OCI-M2 (cell line): ENCODE results near the gene ZNF598.
"Not testable (repeated sequence)": the region's sequence is repeated elsewhere in the genome, so short reads cannot be mapped to it uniquely, and the experiment has no call there.

ENCODE experiments used
- DNase-seq: peaks from one replicate; lab custom pipeline; 2025; ENCODE audit not compliant: unreplicated experiment; lab: John Stamatoyannopoulos, UW

The ZNF598 gene

DNA sequence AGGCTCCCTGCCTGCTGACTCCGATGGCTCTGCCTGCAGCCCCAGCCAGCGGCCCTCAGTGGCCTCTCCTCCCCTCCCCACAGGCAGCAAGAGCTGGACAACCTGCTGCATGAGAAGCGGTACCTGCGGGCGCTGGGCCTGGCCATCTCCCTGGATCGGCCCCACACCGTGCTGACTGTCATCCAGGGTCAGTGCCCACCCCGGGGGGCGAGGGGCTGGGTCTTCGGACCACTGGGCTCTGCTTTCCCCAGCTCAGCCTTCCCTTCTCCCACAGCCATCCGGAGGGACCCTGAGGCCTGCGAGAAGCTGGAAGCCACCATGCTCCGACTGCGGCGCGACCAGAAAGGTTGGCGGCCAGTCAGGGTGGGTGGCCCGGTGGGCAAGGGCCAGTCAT lies 31.7 kb downstream of the ZNF598 start:
- no peak for DNase-seq

DNA sequence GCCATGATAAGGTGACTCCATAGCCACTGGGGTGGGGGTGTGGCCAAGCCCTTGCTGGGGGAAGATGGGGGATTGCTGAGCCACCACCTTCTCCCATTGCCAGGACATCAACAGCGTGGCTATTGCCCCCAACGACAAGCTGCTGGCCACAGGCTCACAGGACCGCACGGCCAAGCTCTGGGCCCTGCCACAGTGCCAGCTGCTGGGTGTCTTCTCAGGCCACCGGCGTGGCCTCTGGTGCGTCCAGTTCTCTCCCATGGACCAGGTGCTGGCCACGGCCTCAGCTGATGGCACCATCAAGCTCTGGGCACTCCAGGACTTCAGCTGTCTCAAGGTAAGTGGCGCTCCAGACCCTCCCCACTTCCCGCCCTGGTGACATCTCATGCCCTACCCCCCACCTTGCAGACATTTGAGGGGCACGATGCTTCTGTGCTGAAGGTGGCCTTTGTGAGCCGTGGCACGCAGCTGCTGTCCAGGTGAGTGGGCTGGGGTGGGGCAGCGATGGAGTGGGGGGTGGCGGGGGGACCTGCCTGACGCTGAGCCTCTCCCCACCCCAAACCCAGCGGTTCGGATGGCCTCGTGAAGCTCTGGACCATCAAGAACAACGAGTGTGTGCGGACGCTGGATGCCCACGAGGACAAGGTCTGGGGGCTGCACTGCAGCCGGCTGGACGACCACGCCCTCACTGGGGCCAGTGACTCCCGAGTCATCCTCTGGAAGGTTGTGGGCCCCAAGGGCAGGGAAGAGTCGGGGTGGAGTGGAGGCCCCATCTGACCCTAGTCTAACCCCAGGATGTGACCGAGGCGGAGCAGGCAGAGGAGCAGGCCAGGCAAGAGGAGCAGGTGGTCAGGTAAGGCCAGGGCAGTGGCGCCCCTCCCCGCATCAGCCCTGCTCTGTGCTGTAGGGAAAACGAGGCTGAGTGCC lies 32.4 kb downstream of the ZNF598 start:
- DNase-seq: no peak

DNA sequence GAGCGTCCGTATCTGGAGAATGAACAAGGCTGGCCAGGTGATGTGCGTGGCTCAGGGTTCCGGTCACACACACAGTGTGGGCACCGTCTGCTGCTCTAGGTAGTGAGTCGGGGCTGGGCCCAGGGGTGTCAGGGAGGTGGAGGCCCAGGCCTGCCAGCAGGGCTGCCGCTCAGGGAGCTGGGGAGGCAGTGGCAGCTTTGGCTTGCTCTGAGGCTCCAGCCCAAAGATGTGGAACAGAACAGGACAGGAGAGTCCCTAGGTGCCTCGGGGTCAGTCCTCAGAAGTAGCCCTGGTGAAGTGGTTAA lies 33.5 kb downstream of the ZNF598 start:
- no peak for DNase-seq

DNA sequence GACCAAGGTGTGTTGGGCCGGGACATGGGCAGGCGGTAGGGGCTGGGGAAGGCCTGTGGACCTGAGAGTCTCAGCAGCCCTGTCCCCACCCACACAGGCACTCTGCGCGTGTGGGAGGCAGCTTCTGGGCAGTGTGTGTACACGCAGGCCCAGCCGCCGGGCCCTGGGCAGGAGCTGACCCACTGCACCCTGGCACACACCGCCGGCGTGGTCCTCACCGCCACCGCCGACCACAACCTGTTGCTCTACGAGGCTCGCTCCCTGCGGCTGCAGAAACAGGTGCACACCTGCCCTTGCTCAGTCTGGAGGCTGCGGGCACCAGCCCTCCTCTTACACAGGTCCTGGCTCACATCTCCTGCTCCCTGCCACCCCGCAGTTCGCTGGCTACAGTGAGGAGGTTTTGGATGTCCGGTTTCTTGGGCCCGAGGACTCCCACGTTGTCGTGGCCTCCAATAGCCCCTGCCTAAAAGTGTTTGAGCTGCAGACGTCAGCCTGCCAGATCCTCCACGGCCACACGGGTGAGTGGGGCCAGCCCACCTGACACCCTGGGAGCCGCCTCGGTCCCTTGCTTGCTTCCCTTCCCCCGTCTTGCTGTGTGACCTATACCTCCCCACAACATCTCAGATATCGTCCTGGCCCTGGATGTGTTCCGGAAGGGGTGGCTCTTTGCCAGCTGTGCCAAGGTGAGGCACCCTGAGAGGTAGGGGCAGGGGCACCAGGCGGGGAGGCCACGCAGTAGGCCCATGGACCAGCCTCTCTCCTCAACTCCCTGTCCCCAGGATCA lies 34.0 kb downstream of the ZNF598 start:
- DNase-seq: no peak

DNA sequence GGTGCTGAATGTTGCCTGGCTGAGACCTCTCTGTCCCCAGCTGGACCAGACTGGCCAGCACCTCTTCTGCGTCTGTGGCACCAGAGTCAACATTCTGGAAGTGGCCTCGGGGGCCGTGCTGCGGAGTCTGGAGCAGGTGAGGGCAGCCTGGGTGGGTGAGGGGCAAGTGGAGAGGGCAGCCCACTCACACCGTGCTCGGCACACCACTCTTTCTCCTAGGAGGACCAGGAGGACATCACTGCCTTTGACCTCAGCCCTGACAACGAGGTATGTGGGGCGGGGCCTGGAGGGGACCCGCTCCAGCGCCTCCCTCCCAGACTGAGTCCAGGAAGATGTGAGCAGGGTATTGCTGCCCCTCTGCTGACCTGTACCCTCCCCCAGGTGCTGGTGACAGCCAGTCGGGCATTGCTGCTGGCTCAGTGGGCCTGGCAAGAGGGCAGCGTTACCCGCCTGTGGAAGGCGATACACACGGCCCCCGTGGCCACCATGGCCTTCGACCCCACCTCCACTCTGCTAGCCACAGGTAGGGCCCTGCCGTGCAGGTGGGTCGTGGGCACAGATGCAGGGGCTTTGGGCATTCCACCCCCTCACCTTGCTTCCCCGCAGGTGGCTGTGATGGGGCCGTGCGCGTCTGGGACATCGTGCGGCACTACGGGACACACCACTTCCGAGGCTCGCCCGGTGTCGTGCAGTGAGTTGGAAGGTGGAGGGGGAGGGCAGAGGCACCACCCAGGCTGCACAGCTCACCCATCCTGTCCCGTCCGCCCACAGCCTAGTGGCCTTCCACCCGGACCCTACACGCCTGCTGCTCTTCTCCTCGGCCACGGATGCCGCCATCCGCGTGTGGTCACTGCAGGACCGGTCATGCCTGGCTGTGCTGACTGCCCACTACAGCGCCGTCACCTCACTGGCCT lies 35.2 kb downstream of the ZNF598 start:
- no peak for DNase-seq

DNA sequence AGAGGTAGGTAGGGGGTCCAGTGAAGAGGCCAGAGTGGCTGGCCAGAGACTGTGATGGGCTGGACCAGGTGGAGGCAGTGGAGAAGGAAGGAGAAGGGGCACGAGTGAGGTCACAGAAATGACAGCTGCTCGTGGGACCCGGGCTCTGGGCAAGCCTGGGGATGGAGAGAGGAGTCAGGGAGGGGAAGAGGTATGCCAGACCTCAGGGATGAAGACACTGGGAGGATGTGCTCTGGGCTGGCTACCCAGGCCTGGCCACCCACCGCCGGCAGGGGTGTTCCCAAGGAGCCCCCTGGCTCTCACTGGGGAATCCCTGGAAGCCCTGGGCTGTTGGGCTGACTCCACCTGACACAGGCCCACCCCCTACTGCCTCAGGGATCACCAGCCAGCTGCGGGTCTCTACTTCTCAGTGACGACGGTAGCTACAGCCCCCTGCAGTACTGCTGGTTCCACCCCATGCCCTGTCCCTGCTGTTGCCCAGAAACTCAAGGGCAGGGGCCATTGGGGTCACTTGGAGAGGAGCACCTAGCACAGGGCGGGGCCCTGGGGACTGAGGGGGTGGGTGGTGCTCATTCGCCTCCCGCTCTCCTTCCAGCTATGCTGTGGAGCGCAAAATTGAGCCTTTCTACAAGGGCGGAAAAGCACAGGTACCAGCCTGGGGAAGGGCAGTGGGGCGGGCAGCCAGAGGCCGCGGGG lies 36.0 kb downstream of the ZNF598 start:
- DNase-seq: no peak

DNA sequence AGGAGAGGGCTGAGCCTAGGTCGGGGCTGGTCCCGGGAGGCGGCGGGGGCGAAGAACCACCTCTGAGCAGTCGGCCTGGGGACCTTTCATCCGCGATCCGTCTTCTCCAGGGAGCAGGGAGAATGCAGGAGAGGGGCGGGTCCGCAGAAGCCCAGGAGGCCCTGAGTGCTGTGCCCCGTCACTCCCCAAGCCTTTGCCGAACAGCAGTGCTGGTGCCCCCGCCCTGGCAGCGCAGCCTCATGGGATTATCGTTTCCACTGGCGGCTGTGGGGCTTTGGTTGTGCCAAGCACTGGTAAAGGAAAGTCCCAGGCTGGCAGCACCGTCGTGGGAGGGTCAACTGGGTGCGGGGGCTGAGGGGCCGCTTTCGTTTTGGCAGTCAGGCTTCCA lies 37.1 kb downstream of the ZNF598 start:
- no peak for DNase-seq

DNA sequence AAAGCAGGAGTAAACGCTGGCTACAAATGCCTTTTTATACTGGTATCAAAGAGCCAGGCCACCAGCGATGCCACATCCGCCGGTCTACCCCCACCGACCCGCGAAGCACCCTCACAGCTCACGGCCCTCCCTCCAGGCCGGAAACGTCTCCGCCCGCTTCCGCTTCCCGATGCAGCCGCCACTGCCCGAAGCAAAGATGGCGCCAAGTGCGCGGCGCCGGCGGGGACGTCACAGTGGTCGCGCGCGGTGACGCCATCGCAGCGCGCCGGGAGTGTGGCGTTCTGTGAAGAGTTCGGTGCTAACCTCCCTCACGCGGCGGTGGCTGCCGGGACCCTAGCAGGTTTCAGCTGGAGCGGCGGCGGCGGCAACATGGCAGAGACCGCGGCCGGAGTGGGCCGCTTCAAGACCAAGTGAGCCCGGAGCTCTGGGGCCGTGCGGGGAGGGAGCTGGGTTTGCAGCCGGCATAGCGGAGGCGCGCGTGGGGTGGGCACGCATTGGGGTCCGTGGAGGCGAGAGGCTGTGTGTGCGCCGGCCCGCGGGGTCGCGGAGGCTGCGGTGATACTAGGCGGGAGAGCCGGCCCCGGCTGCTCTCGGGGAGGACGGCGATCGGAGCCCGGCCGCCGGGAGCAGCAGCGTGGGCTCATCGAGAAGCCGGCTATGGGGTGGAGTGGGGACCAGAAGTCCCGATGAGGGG lies 37.7 kb downstream of the ZNF598 start, which contains the start of gene TBL3:
TBL3 (plus strand) TSS at position 258 of the 694 bp plus-strand sequence; CDS start at position 370, 112 bp downstream.
- peak; percentile 56 for DNase-seq

DNA sequence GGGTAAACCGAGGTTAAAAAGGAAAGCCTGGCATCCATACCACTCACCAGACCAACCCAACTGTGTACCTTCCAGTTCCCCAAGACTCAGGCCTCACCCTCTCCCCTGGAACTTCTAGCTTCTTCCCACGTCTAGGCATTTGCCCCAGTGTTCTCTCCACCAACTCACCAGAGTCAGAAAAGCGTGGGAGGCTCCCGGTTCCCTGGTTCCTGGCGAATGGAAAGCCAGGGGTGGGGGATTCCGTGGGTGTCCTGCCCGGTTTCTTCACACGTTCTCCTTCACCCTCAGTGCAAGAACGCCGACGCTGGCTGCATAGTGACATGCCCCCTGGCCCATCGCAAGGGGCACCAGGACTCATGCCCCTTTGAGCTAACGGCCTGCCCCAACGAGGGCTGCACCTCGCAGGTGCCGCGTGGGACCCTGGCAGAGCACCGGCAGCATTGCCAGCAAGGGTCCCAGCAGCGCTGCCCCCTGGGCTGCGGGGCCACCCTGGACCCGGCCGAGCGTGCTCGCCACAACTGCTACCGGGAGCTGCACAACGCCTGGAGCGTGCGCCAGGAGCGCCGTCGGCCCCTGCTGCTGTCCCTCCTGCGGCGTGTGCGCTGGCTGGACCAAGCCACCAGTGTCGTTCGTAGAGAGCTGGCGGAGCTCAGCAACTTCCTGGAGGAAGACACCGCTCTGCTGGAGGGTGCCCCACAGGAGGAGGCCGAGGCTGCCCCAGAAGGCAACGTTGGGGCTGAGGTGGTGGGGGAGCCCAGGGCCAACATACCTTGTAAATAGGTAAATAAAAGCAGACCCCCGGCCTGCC lies 41.3 kb downstream of the ZNF598 start:
- DNase-seq: no peak

DNA sequence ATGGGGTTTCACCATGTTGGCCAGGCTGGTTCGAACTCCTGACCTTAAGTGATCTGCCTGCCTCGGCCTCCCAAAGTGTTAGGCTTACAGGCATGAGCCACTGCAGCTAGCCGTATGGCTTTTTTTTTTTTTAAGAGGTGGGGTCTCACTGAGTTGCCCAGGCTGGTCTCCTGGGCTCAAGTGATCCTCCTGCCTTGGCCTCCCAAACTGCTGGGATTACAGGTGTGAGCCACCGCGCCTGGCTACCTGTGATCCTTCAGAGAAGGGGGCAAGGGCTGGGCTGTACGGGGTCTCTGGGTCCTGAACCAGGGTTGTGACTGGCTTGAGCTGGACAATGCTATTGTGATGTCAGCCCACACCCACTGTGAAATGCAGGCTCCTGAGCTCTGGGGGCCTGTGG lies 43.2 kb downstream of the ZNF598 start, which contains the start of gene RNF151:
RNF151 (plus strand) TSS at position 397 of the 400 bp plus-strand sequence. CDS start 26 bp downstream, outside the sequence.
- DNase-seq: no peak

DNA sequence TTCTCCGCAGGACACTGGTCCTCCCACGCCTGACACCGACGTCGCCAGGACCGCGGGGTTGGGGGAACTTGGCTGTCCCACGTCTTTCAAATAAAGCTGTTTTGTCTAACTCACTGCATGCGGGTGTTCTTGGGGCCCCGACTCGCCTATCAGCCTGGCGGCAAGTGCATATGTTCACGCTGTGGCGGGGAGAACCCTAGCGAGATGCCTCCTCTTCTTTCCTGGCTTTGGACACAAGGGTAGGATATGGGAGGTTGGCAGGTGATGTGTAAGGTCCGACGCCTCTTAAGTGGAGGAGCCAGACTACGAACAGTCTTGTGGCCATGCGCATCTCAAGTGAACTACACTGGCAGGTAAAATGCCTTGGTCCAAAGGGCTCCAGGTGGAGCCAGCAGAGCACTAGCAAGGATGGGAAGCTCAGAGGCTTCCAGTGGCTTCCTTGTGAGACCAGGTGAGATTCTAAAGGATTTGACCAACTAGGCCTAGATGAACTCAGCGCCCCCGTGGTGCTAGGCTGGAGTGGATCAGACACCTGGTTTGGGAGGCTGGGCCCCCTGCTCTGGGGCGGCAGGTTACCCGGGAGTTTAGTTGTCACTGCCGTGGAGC lies 44.1 kb downstream of the ZNF598 start:
- no peak for DNase-seq

DNA sequence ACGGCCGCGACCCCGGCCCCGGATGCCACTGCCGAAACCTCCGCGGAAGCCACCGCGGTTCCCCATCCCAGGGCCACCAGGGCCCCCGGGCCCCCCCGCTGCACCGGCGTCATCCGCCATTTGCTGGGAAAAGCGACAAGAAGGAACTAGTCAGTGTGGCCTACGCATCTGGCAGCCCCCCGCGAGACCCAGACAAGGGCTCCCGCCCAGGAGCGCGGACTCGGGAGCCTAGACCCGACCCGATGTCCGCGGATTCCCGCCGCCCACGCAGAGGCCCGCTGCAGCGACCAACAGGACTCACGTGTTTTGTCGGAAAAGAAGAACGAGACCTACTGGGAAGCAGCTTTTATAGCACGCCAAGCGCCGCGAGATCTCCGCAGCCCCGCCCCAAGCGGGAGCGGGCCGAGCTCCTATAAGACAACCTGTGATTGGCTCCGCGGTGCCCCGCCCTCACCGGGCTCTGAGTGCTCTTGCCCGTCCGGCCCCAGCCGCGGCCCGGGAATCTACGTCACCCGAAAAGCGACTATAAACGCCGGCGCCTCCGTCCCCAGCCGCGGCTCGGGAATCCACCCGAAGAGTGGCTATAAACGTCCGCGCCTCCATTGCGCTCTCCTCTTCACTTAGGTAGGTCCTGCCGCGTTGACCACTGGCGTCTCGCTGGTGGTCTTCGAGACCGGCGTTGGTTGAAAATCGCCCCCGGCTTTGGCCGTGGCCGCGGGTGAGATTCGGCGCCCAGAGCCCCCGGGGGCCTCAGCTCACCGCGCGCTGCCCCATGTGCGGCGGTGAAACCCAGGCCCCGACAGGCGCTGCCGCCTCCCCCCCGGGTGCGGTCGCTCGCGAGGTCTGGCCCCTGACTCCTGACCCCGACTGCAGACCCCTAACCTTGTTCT lies 44.9 kb downstream of the ZNF598 start, which contains the start of gene RPS2:
RPS2 (minus strand) TSS at position 321 of the 890 bp plus-strand sequence; CDS start at position 120, 201 bp downstream.
- DNase-seq: peak; percentile 91

DNA sequence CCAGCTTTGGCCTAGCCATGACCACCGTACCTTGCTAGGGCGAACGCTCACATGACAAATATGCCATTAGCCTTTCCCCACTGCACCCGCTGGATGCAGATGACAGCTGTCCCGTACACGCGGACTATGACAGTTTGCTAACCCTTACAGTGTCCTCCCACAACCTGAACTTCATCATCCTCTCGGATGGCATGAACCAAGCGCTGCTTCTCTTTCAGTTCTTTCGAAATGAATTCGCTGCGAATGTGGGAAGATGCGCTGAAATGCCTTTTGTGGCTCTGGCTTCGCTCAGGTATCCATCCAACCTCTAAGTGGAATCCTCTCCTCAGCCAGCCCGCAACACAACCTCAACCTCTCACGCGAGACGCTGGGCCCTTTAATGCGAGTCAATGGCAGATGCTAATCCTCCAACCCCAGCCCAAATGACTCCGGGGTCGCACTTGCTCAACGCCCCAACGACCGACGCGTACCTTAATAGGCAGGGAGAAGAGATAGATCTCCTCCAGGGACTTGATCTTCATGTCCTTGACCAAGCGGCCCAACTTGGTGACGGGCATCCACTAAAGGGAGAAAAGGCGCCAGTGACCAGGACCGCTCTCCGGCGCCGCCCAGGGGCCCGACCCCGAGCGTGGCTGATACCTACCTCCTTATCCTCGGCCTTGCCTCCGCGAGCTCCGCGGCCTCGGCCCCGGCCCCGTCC lies 45.7 kb downstream of the ZNF598 start:
- no peak for DNase-seq

DNA sequence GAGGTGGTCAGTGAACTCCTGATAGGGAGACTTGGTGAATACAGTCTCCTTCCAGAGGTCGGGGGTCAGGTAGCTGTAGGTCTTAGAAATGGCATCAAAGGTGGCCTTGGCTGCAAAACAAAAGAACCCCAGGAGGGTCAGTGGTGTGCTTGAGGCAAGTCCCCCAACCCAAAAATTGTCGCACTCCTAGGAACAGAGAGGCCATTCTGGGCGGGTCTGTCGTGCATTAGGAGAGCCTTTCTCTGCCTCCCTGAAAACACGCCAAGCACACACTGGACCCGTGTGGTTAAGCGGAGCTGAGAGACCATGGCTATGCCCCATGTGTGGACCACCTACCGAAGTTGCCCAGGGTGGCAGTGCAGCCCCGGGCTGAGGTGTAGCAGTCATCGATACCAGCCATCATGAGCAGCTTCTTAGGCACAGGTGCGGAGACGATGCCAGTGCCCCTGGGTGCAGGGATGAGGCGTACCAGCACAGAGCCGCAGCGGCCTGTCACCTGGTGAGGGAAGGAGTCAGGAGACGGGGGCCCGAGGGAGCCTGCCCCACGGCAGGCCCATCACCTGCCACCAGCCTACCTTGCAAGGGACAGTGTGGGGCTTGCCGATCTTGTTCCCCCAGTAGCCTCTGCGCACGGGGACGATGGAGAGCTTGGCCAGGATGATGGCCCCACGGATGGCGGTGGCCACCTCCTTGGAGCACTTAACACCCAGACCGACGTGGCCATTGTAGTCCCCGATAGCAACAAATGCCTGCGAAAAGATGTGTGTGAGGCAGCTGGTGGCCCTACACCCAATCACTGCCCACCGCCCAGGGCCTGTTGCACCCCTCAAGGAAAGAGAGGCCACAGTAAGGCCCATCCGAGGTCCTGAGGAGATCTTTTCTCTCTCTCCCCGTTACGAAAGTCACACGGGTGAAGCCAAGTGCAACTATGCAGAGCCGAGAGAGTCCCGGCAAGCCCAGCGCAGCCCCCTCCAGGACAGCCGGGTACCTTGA lies 47.2 kb downstream of the ZNF598 start:
- not testable (repeated sequence) for DNase-seq

DNA sequence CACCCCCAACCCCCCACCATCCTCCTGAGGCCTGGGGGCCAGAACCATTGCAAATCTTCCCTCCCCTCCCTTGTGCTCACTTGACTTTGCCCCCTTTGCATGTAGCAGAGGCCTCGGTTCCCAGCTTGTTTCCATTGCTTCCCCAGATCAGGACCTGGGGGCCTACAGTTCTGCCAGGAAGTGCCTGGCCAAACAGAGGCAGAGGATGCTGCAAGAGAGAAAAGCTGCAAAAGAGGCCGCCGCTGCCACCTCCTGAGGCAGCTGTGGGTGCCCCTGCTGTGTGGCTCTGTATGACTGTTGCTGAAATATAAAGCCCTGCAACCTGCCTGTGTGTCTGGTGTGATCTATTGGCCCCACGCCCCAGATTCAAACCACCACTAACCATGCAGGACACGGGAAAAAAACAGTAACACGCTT lies 48.0 kb downstream of the ZNF598 start:
- no peak for DNase-seq
